AG10803 (cell line): Measurements from ENCODE around the gene CCDC146.
A peak's percentile ranks its signal among the peaks of the same experiment; 100 is the strongest.

ENCODE experiments used
- DNase-seq: peaks from one replicate; pipeline ENCODE4 v3.0.0; 2010; ENCODE audit warnings: low read depth
- H3K4me3 ChIP-seq: 2 replicates; pipeline ENCODE4 v1.5.1; 2011; ENCODE audit warnings: mild to moderate bottlenecking, low read length, control low read depth
- CTCF ChIP-seq: conservative IDR thresholded peaks from 2 replicates; pipeline ENCODE4 v1.5.1; 2011; ENCODE audit warnings: mild to moderate bottlenecking, low read length, control low read depth, inconsistent platforms

The CCDC146 gene

GRCh38 chr7:77313876-77314480, 191.6 kb downstream of the CCDC146 start:
- no peak for DNase-seq
- no peak overlapping the region for H3K4me3 ChIP-seq
- TF ChIP-seq CTCF: no peak

GRCh38 chr7:77315182-77315591, 192.8 kb downstream of the CCDC146 start:
- DNase-seq: peak; percentile 64

GRCh38 chr7:77316219-77316978, 194.0 kb downstream of the CCDC146 start:
- no peak for TF ChIP-seq CTCF
- peak; percentile 25 for DNase-seq
- no peak overlapping the region for H3K4me3 ChIP-seq

More at GRCh38 chr7:77315182-77315591, 192.8 kb downstream of the CCDC146 start:
- no peak overlapping the region for H3K4me3 ChIP-seq
- no peak for TF ChIP-seq CTCF

- no peak for TF ChIP-seq CTCF
- DNase-seq: no peak
- no peak overlapping the region for H3K4me3 ChIP-seq
Observed at GRCh38 chr7:77318019-77318418, 195.6 kb downstream of the CCDC146 start.

GRCh38 chr7:77320137-77320536, 197.7 kb downstream of the CCDC146 start:
- TF ChIP-seq CTCF: no peak
- no peak for DNase-seq

GRCh38 chr7:77320714-77321113, 198.3 kb downstream of the CCDC146 start:
- DNase-seq: no peak
- H3K4me3 ChIP-seq: no peak overlapping the region
- no peak for TF ChIP-seq CTCF

More at GRCh38 chr7:77320137-77320536, 197.7 kb downstream of the CCDC146 start:
- no peak overlapping the region for H3K4me3 ChIP-seq

- no peak overlapping the region for H3K4me3 ChIP-seq
- no peak for TF ChIP-seq CTCF
- peak; percentile 80 for DNase-seq
Observed at GRCh38 chr7:77321300-77321699, 198.9 kb downstream of the CCDC146 start.
